Measurements from ENCODE around the gene ZNF664.
A peak's percentile ranks its signal among the peaks of the same experiment; 100 is the strongest.

Gene ZNF664

DNA sequence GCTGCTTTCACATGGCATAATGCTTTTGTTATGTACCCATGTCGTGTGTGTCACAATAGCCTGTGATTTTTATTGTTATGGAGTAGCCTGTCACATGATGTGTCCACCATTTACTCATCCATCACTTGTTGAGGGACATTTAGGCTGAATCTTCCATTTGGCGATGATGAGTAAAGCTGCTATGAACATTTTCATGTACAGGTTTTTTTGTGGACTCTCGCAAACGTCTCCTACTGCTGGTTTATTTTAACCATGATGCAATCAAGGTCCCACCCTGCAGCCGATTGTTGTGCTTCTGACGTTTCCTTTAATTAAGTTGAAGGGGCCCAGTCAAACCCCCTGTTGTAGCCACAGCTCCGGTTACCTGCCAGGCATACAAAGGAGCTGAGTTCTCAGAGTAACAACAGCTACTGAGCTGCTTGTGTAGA lies 63.2 kb downstream of the ZNF664 start:
- DNase-seq: no peak

DNA sequence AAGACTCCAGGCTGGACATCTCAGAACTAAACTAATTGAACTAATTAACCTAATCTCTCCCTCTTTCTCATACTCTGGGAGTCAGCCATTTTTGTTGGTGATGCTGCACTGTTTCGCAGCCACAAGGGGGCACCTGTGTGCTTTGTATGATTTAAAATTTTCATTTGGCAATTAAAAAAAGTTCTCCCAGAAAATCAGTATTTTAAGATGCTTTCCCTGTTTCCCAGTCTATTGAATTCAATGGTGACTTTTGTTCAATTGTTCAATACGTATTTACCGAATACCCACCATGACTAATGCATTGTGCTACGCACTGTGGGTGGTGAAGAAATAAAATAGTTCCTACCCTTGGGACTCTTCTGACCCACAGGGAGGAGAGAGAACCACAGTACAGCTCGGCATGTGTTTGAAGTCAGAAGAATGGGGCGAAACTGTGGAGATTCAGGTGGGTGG lies 63.7 kb downstream of the ZNF664 start:
- peak; percentile 28 for DNase-seq

DNA sequence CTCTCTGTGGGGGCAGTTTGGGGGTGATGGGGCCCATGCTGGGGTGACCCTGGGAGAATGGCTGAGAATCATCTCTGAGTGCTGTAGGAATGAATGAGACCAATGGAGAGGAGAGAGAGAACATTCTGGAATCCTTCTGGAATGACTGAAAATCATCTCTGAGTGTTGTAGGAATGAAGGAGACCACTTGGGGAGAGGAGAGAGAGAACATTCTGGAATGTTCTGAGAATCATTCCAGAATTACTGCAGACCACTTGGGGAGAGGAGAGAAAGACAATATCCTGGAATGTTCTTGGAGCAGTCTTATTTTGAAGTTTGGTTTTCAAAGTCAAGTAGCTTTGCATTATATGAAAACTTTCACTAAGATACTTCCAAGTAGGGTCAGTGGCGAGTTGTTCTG lies 64.3 kb downstream of the ZNF664 start:
- no peak for DNase-seq

DNA sequence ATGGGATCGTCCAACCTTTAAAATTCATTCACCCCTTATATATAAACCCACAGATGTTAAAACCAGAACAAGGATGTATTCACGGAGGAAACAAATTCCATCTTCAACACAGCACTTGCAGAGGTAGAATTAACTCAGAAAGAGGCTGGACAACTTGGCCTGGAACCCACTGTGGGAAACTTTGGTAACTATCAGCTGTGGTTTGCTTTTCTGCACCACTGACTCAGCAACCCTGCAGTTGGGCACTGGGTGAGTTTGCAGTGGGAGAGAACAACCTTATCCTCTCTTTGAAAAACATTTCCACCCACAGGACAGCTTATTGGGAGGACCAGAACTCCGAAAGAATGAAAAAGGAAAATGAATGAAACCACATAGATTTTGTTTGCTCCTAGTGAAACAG lies 66.3 kb downstream of the ZNF664 start:
- no peak for DNase-seq

DNA sequence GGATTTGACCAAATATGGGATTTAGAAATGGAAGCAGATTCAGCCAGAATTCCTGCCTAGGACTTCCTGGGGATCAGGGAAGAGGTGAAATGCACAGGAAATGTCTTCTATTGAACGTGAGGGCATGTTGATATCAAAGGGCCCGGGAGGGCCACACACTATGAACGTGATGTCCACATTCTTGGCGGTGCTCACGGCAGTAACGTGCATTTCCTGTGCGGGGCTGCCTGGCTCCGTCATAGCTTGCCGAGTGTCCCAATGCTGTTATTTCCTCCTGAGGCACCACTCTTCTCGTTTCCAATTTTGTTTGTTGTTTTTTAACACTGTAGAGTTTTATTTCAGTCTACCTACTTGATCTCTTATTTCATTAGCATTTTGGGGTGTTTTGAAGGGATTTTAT lies 67.3 kb downstream of the ZNF664 start:
- no peak for DNase-seq

DNA sequence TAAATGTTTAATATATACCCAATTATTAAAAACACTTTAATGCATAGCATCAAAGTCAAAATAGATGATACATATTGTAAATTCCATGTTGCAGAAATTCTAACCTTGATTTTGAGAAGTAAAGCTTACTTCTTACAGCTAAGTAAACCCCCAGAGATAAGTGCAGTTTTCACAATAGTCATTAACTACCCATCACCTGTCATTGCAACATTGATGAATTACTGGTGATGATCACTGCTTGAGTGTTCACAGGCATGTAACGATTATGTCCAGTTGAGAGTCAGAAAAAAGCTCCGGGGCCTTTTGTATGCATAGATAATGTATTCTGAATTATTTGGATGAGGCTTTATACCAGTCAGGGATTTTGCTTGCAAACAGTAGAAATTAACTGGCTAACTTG lies 67.7 kb downstream of the ZNF664 start:
- DNase-seq: no peak

DNA sequence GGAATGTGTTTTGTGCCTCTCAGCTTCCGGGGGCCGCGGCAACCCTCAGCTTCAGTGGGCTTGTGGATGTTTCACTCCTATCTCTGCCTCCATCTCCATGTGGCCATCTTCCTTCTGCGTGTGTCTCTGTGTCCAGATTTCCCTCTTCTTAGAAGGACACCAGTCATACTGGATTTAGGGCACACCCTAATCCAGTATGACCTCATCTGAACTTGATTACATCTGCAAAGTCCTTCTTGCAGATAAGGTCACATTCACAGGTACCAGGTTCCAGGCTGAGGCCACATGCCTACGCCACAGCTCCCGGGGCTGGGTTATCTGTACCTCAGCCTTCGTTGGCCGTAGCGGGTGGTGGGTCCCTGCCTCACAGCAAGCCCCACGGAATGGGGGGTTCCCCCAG lies 68.9 kb downstream of the ZNF664 start:
- no peak for DNase-seq

DNA sequence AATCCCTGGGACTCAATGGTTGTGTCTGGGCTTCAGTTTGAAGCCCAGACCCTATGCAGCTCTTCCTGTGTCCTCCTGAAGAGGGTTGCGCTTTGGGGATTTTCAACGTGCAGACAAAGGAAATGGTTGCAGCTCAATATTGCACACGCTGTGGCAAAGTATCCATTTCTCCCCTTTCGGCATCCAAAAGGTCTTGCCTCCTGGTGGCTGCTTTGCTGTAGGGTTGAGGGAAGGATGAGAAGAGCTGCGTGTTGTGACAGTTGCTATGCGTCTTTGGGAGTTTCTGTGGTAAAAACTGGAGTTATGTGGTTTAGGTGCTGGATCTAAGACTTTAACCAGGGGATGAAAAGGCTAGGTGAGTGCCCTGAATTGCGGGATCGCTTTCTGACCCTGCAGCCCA lies 71.0 kb downstream of the ZNF664 start:
- no peak for DNase-seq

DNA sequence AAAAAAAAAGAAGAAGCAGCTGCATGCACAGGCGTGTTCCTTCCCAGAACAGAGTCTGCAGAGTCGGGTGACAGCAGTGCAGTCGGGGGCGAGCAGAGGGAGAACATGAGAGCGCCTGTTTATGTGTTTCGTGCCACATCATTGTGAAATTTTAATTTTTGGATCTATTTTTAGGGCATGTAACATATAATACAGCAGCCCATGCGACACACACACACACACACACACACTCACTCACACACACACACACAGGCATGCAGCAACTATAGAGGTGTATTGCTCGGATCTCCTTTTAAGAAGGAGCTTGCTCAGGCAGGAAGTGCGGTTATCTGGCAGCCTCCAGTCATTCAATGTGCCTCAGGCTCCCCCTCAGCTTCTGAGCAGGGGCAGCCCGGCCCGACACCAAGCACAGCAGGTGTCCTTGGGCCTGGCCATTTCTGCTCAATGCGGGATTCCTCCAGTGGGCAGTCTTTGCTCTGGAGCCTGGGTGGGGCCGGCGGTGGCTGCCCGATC lies 71.8 kb downstream of the ZNF664 start:
- DNase-seq: no peak

DNA sequence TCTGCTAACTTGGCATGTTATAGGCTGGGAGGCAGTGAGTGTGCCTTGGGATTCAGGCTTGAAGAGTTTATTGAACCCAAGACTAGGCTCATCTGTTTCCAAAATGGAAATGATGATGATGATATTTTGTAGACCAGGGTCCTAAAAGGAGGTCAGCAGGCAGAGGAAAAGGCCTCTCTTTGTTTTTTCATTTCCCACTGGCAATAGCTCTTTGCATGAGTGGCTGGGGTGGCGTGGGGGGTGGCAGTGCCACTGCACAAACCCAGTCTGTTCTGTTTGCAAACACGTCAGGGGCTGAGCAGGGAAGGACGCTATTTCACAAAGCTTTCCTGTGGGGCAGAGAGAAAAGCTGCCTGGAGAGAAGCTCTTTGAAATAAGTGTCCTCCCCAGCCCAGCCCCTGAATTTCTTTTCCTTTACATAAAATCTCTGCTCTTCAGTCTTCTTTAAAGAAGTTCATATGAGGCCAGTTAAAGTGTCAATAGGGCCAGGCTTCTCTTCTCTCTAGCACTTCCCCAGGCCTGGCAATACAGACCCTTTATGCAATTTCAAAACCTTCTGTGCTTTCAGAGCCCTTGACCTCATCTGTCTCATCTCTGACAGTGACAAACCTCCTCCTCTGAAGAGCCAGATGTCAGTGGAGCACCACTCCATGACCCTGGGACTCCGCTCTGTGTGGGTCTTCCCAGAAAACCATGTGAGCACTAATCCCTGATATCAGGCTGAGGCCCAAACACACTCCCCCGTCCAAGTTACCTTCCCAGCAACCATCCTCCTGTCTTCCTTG lies 72.8 kb downstream of the ZNF664 start:
- DNase-seq: no peak

DNA sequence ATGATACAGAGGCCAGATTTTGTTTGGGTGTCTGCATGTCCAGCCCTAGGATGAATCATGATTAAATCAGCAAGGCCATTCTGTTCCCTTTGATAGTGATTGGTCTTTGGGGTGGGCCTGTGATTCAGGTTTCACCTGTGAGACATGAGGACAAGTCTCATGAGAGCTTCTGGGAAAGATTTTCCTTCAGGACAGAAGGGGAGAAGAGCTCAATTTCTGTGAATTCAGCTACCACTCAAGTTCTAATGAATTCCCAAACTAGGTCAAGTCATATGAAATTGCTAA lies 73.4 kb downstream of the ZNF664 start:
- no peak for DNase-seq

DNA sequence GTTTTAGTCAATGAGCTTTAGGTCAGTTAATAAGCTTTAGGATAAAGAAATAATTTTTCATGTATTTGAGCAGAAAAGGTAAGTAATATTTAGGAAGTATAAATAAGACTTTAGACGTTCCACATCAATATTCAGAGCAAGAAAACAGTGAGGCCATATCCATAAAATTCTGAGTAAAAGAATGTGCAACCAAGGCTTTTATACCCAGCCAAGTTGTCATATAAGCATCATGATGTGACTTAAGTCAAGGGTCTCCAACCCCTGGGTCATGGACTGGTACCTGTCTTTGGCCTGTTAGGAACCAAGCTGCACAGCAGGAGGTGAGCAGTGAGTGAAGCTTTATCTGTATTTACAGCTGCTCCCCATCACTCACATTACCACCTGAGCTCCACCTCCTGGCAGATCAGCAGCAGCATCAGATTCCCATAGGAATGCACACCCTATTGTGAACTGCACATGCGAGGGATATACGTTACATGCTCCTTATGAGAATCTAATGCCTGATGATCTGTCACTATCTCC lies 74.1 kb downstream of the ZNF664 start:
- no peak for DNase-seq

DNA sequence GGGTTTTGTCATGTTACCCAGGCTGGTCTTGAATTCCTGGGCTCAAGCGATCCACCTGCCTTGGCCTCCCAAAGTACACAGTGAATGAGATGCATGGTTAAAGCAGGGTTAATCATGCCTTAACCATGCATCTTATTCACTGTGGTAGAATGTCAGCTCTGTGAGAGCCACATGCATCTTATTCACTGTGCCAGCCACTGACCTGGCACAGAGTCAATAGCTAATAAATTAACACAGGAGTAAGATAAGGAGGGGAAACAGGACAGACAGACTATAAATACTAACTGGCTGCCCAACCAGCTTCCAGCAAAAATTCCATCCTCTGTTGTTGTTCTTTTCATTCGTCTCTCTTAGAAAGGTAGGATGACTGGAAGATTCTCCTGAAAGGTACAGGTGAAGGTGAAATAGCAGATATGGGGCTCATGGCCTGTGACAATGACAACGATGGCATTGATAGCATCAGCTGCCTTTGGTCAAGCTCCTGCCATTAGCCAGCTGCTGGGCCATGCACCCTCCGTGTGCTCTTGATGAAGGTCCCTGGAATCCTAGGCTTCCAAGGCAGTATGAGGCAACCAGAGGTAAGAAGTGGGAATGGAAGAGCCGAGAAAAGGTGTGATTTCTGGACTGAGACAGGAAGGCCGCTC lies 76.6 kb downstream of the ZNF664 start:
- DNase-seq: no peak

DNA sequence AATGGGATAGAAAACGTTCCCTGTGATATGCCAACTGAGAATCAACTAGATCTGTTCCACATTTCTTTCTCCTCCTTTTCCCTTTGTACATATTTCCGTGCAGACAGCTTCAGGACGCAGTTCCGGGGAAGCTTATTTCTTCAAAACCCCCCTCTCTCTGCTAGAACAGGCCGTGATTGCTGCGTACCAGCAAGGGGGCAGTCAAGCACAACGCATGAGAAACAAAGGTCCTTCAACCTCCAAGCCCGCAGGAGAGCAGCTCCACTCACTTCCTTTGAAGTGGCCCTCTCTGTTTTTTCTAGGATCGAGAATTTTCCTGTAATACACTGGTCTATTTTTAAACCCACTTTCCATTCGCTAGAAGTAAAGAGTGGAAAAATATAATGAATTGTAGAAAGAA lies 80.8 kb downstream of the ZNF664 start:
- no peak for DNase-seq

DNA sequence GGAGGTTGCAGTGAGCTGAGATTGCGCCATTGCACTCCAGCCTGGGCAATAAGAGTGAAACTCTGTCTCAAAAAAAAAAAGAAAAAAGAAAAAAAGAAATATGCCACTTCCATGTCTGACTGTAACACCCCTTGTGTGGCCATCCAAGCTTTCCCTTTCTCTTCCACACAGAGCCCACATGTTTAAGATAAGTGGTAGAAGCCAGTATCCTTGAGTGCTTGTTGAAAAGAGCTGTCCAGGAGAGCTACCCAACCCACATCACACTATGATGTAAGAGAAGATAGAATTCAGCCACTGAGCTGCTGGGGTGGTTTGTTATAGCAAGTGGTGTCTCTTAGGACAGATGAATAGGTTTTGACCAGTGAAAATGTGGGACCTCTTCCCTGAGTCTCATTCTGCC lies 82.1 kb downstream of the ZNF664 start:
- no peak for DNase-seq

DNA sequence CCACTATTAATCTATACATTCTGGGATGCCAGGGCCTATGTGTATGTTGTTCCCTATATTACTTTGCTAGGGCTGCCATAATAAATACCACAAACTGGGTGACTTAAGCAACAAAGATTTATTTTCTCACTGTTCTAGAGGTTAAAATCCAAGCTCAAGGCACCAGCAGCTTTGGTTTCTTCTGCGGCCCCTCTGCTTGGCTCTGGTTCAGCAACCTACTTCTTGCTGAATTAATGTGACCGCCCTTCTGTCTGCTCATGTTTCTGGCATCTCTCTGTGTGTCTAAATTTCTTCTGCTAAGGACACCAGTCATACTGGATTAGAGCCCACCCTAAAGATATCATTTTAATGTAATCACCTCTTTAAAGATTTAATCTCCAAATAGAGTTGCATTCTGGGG lies 84.7 kb downstream of the ZNF664 start:
- DNase-seq: no peak

DNA sequence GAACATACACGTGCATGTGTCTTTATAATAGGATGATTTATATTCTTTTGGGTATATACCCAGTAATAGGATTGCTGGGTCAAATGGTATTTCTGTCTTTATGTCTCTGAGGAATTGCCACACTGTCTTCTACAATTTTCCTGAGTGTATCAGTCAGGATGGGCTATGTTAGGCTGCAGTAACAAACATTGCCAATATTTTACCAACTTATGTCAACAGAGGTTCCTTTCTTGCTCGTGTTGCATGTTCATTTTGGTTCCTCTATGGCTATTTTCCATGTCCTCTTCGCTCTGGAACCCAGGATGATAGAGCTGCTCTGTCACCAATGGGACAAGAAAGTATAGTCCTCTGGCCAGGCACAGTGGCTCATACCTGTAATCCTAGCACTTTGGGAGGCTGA lies 86.7 kb downstream of the ZNF664 start:
- DNase-seq: no peak

Data from stimulated activated CD4-positive, alpha-beta T cell treated with anti-CD3 and anti-CD28 coated beads, Interleukin-12 subunit alpha, Interleukin-12 subunit beta, amount 100 ng/mL, for 4 hours (primary cell).